GM12864 (cell line): ENCODE data around the gene DAPK2.

ENCODE experiments used
- DNase-seq: peaks from one replicate; pipeline ENCODE4 v3.0.0-alpha.2; 2011; ENCODE audit warnings: low read depth
- H3K4me3 ChIP-seq: 2 replicates; pipeline ENCODE4 v1.5.1; 2011; ENCODE audit warnings: mild to moderate bottlenecking, low read depth, low read length, control low read depth
- TF ChIP-seq, protein P1 (sequence below): IDR thresholded peaks from 2 replicates; pipeline ENCODE4 v1.5.1; 2011; ENCODE audit warnings: low read depth, mild to moderate bottlenecking, moderate library complexity, low read length, control low read depth, inconsistent platforms; ENCODE audit errors: missing control alignments

Gene DAPK2

GRCh38 chr15:64044300-64045100 lies 1.8 kb downstream of the DAPK2 start:
- DNase-seq = peak; percentile 58
- TF ChIP-seq, protein P1, sequence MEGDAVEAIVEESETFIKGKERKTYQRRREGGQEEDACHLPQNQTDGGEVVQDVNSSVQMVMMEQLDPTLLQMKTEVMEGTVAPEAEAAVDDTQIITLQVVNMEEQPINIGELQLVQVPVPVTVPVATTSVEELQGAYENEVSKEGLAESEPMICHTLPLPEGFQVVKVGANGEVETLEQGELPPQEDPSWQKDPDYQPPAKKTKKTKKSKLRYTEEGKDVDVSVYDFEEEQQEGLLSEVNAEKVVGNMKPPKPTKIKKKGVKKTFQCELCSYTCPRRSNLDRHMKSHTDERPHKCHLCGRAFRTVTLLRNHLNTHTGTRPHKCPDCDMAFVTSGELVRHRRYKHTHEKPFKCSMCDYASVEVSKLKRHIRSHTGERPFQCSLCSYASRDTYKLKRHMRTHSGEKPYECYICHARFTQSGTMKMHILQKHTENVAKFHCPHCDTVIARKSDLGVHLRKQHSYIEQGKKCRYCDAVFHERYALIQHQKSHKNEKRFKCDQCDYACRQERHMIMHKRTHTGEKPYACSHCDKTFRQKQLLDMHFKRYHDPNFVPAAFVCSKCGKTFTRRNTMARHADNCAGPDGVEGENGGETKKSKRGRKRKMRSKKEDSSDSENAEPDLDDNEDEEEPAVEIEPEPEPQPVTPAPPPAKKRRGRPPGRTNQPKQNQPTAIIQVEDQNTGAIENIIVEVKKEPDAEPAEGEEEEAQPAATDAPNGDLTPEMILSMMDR = peak; percentile 7
- peak overlapping the region; percentile 61 for H3K4me3 ChIP-seq

- no peak overlapping the region for H3K4me3 ChIP-seq
- DNase-seq = no peak
- TF ChIP-seq, protein P1 = no peak
Measured at GRCh38 chr15:64038878-64039610, 7.2 kb downstream of the DAPK2 start.

- H3K4me3 ChIP-seq = no peak overlapping the region
- TF ChIP-seq, protein P1 = no peak
- DNase-seq = no peak
Measured at GRCh38 chr15:64037966-64038365, 8.3 kb downstream of the DAPK2 start.

DNA sequence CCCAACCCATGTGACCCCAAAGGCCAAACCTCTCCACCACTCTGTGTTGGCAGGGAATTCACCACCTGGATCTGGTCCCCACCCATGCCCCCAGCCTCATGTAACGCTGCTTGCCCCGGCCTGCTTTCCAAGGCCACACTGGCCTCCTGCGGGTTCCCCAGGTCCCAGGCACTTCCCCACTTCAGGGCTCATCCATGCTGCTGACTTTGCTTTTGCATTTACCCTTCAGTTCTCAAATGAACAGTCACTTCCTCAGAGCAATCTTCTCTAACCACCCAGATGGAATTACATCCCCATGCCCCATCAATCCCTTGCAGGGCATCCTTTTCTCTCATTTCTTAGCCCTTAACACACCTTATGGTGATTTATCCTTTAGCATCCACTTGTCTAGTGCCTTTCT lies 9.2 kb downstream of the DAPK2 start:
- TF ChIP-seq, protein P1 = no peak
- DNase-seq = no peak
- H3K4me3 ChIP-seq = no peak overlapping the region

GRCh38 chr15:64035525-64035924 lies 10.8 kb downstream of the DAPK2 start:
- TF ChIP-seq, protein P1 = no peak
- no peak for DNase-seq
- H3K4me3 ChIP-seq = no peak overlapping the region

- H3K4me3 ChIP-seq = no peak overlapping the region
- TF ChIP-seq, protein P1 = no peak
- DNase-seq = no peak
Measured at GRCh38 chr15:64034519-64034918, 11.8 kb downstream of the DAPK2 start.
